ENCODE data around the gene FGD2. TPM values are rescaled to one million over a fixed set of nuclear protein-coding genes. Genes with fewer than 3 reads are reported as not detected.

Gene FGD2
- not detected in 2 replicates for total RNA-seq (2021)
- percentile 7 among the genes with signal in this experiment for Bru-seq, nascent RNA
- not detected for BruChase-seq, experiment 1, labeled RNA remaining after a 2-hour chase
- BruChase-seq, experiment 2, labeled RNA remaining after a 6-hour chase = not detected
- long read RNA-seq = 0 reads

- Histone ChIP-seq H3K36me3 (ENCODE audit: insufficient read depth, low read length, poor library complexity, severe bottlenecking) (no peaks in the 10 kb centered on the region), H3K4me1 (ENCODE audit: insufficient read depth, low read length, poor library complexity, severe bottlenecking) (no peaks in the 10 kb centered on the region), H3K9me3 (ENCODE audit: low read depth, low read length, poor library complexity, severe bottlenecking) (no peaks in the 10 kb centered on the region), H3K27me3 (replicated peaks; ENCODE audit: insufficient read depth, low read depth, low read length, poor library complexity) (no peaks in the 10 kb centered on the region), H3K27ac (ENCODE audit: low read depth, low read length, poor library complexity, severe bottlenecking) (no peak within 1 kb of the TSS), H3K4me3 (ENCODE audit: low read depth, low read length, poor library complexity, severe bottlenecking) (no peak within 1 kb of the TSS)
- ChIA-PET POLR2A (ENCODE audit: low non-redundant PET) (no interaction called here), CTCF (no interaction called here)
- BruUV-seq (replicated peaks) = no TSS peak
- intact Hi-C loops (cut with micrococcal nuclease; ENCODE audit: unreplicated experiment) = no loop called here
- DNase-seq (ENCODE audit: low spot score) = no peak
- TF ChIP-seq CTCF (conservative IDR thresholded peaks at IDR 0.05; ENCODE audit: low read depth, low read length) (no peak), EZH2 (IDR thresholded peaks at IDR 0.05; ENCODE audit: borderline replicate concordance, low read depth, low read length, poor library complexity, severe bottlenecking) (no peak)
Measured at GRCh38 chr6:37005061-37005810, at the start of gene FGD2. Gene FGD2 (plus strand): TSS chr6:37005655. CDS start chr6:37005818, 163 bp downstream.

GRCh38 chr6:36955671-36956445 is 49.6 kb upstream of the FGD2 start:
- Histone ChIP-seq H3K4me1 (ENCODE audit: insufficient read depth, low read length, poor library complexity, severe bottlenecking) (no peaks in the 10 kb centered on the region), H3K27me3 (replicated peaks; ENCODE audit: insufficient read depth, low read depth, low read length, poor library complexity) (no peaks in the 10 kb centered on the region), H3K36me3 (ENCODE audit: insufficient read depth, low read length, poor library complexity, severe bottlenecking) (no peaks in the 10 kb centered on the region), H3K9me3 (ENCODE audit: low read depth, low read length, poor library complexity, severe bottlenecking) (no peaks in the 10 kb centered on the region), H3K4me3 (ENCODE audit: low read depth, low read length, poor library complexity, severe bottlenecking) (no peak overlapping the region), H3K27ac (ENCODE audit: low read depth, low read length, poor library complexity, severe bottlenecking) (no peak overlapping the region)
- BruUV-seq (replicated peaks) = no TSS peak
- no peak for DNase-seq (ENCODE audit: low spot score)
- TF ChIP-seq CTCF (conservative IDR thresholded peaks at IDR 0.05; ENCODE audit: low read depth, low read length) = no peak
- no peak for TF ChIP-seq EZH2 (IDR thresholded peaks at IDR 0.05; ENCODE audit: borderline replicate concordance, low read depth, low read length, poor library complexity, severe bottlenecking)
- POLR2A ChIA-PET (ENCODE audit: low non-redundant PET) = no interaction called here
- intact Hi-C loops (cut with micrococcal nuclease; ENCODE audit: unreplicated experiment) = no loop called here
- CTCF ChIA-PET = no interaction called here

- DNase-seq (ENCODE audit: low spot score) = no peak
- no peak for TF ChIP-seq EZH2 (IDR thresholded peaks at IDR 0.05; ENCODE audit: borderline replicate concordance, low read depth, low read length, poor library complexity, severe bottlenecking)
- no peak for TF ChIP-seq CTCF (conservative IDR thresholded peaks at IDR 0.05; ENCODE audit: low read depth, low read length)
- H3K36me3 ChIP-seq (ENCODE audit: insufficient read depth, low read length, poor library complexity, severe bottlenecking) = no peaks in the 10 kb centered on the region
- no peak overlapping the region for H3K4me3 ChIP-seq (ENCODE audit: low read depth, low read length, poor library complexity, severe bottlenecking)
- no peak overlapping the region for H3K27ac ChIP-seq (ENCODE audit: low read depth, low read length, poor library complexity, severe bottlenecking)
- ChIA-PET CTCF (no interaction called here), POLR2A (ENCODE audit: low non-redundant PET) (no interaction called here)
- no peaks in the 10 kb centered on the region for H3K4me1 ChIP-seq (ENCODE audit: insufficient read depth, low read length, poor library complexity, severe bottlenecking)
- BruUV-seq (replicated peaks) = no TSS peak
- intact Hi-C loops (cut with micrococcal nuclease; ENCODE audit: unreplicated experiment) = no loop called here
- no peaks in the 10 kb centered on the region for H3K9me3 ChIP-seq (ENCODE audit: low read depth, low read length, poor library complexity, severe bottlenecking)
- no peaks in the 10 kb centered on the region for H3K27me3 ChIP-seq (replicated peaks; ENCODE audit: insufficient read depth, low read depth, low read length, poor library complexity)
Measured at GRCh38 chr6:36956446-36956820, 49.0 kb upstream of the FGD2 start.
